Esophagus squamous epithelium (tissue), 4 donors: ENCODE data around the gene PIM2.

Experiments
- CTCF ChIP-seq, 6 experiments: fragments of 450-650 bp in 4 of 6; fragments of 200-600 bp in 2 of 6; sonication (generic) in 2 of 6; IDR thresholded peaks; one replicate each; pipeline ENCODE4 v1.5.1; 2016 to 2019; ENCODE audit warnings: antibody characterized with exemption in 6 of 6, mild to moderate bottlenecking in 4 of 6, moderate library complexity in 4 of 6
- POLR2A ChIP-seq, 4 donors: fragments of 450-650 bp; IDR thresholded peaks; one replicate each; pipeline ENCODE4 v1.6.1; 2017; ENCODE audit warnings: antibody characterized with exemption in 4 of 4, mild to moderate bottlenecking in 4 of 4, moderate library complexity in 3 of 4

GRCh38 chrX:48894891-48895290 lies 23.9 kb downstream of the PIM2 start:
- TF ChIP-seq POLR2A (IDR thresholded peaks at IDR 0.05) = no peak
- no peak for TF ChIP-seq CTCF (IDR thresholded peaks at IDR 0.05)
